Activated CD4-positive, alpha-beta T cell treated with anti-CD3 and anti-CD28 coated beads, Interleukin-2, amount 50 U/mL, for 1 hour (primary cell): Measurements from ENCODE around the gene RUNX1.

Experiments used
- DNase-seq: peaks from one replicate; pipeline ENCODE4 v3.0.0-alpha.2; 2020

The RUNX1 gene

GRCh38 chr21:34797921-34798535, 251.1 kb downstream of the RUNX1 start:
- no peak for DNase-seq

GRCh38 chr21:34797201-34797525, 251.9 kb downstream of the RUNX1 start:
- no peak for DNase-seq

DNA sequence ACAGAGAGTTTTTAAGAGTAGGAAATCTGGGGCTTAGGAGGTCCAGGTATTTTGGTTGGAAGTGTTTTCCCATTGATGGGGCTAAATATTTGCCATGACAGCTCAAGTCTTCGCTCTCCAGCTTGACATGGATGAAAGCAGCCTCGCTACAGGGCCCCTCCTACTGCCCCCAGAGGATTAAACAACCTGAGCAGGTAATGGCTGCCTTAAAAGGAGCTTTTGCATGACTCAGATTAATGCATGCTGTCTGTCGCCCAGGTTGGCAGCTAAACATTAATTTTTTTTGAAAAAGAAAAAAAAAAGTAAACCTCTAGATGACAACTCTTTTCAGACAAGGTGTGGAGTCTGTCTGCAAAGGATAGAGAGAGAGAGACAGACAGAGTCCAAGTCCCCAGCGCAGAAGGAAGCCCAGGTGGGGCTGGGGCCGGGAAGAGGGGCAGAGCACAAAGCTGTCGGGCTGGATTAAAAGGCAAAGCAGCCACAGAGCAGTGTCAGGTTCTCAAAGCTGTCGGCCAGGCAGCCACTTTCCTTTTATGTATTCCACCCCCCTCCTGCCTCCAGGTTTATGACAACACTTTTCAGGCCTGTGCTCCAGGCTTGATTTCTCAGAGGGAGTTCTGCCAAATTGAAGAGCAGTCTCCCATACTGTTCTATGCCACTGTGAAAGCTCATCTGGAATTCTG, 252.4 kb downstream of the RUNX1 start:
- DNase-seq, result no peak

DNA sequence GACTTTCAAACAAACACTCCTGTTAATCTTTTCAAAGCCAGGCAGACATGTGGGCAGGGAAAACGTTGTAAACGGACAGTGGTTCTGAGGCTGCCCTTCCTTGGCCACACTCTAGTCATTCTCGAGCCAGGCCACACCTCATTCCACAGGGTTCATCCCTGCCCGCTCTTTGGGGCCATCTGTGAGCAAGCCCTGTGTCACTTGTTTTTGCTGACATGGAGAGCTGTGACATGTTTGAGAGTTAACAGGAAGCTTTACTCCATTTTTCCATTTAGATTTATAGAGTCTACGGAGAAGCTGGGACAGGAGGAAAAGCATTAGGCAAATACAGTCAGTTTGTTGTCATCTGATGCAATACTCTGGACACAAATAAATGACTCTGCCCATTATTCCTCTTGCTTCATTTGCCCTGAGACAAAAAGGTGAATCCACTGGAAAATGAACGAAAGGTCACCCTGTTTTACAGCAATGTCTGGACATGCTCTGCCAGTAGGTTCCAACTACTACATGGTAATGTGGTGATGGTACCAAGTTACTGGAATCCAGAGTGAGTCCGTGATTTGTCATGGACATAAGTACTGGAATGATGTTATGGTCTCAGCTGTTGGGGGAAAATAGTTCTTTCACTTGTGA, 253.4 kb downstream of the RUNX1 start:
- DNase-seq, result no peak

DNA sequence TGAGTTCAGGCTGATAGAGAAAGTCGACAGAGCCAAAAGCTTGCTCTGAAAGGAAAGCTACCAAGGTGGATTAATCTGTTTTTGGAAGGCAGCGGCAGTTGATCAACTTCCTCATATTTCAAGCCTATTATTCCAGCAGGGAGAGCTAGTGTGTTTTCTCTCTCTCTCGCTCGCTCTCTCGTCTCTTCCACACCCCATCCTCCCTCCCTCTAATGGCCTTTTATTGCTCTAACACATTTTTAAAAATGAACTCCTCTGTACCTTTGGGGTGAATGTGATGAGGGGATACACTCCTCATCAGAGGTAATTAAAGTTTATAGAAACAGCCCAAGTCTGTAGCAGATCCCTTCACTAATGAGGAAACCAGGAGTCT, 253.9 kb downstream of the RUNX1 start:
- no peak for DNase-seq

DNA sequence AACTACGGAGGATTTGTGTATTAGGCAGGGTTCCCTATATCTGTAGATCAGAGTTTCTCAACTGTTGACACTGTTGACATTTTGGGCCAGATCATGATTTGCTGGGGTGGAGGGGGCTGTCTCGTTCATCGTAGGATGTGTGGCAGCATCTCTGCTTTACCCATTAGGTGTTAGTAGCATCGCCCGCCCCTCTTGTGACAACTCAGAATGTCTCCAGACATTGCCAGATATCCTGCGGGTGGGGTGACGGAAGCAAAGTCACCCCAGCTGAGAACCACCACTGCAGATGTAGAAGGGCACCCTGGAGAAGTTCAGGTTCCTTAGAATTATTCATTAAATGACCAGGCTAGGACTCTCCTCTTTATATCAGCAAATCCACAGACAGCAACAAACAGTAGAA, 254.4 kb downstream of the RUNX1 start:
- DNase-seq, result no peak

- DNase-seq, result no peak
These were observed 255.6 kb downstream of the RUNX1 start for GRCh38 chr21:34793471-34793870.

DNA sequence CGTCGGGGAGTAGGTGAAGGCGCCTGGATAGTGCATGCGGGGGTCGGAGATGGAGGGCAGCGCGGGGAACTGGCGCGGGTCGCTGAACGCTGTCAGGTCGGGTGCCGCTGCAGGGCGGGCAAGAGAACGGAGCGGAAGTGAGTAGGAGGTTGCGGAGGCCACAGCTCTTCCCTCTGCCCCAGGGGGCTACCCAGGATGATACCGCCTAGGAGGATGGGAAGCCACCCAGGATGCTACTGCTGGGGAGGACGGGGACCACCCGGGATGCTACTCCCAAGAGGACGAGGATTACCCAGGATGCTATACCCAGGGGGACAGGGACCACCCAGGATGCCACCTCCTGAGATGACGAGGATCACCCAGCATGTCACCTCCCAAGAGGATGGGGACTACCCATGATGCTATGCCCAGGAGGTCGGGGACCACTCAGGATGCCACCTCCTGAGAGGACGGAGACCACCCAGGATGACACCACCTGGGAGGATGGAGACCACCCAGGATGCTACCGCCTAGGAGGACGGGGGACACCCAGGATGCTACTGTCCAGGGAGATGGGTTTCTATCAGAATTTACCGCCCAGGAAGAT, 256.5 kb downstream of the RUNX1 start:
- no peak for DNase-seq

DNA sequence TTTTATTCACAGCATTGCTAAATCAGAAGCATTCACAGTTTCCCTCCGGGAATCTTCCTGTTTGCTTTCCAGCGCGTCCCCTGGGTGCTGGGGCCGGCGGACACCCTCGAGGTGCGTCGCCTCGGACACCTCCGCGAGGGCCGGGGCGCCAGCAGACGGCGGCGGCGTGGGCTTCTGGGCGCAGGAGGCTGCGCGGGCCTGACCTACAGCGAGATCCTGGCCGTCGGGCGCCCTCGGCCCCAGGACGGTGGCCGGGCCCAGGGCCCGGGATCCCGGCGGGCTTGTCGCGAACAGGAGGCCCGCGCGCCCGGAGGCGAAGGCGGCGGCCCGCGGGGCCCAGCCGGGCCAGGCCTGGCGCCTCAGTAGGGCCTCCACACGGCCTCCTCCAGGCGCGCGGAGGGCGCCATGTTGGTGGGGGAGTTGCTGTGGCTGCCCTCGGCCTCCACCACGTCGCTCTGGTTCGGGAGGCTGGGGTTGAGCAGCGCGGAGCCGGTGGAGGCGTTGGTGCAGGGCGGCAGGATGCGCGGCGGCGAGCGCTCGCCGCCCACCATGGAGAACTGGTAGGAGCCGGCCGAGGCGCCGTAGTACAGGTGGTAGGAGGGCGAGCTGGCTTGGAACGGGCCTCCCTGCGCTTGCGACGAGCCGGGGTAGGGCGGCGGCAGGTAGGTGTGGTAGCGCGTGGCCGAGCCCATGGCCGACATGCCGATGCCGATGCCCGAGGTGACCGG, 257.2 kb downstream of the RUNX1 start:
- DNase-seq, result no peak

GRCh38 chr21:34790834-34791233, 258.3 kb downstream of the RUNX1 start:
- no peak for DNase-seq

- DNase-seq, result no peak
These were observed 258.8 kb downstream of the RUNX1 start for GRCh38 chr21:34790341-34790740.

DNA sequence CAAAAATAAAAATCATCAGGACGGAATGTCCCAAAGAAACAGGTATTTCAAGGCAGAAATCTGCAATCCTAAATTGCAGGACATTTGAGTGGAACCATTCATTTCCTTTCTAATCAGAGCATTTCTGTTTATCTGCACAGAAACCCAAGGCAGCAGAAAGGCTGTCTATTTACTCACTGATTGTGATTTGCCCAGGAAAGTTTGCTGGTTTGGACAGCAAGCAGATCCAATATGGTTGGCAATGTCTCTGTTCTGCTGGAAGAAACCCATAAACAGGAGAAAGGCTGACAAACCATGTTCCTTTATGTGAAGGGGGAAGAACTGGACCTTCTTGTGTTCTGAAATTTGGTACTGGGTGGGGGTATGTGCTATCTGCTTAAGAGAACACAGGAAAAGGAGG, 260.2 kb downstream of the RUNX1 start:
- DNase-seq, result no peak

- no peak for DNase-seq
These were observed 265.3 kb downstream of the RUNX1 start for GRCh38 chr21:34783815-34784214.

- DNase-seq, result no peak
These were observed 266.4 kb downstream of the RUNX1 start for GRCh38 chr21:34782506-34783360.

GRCh38 chr21:34781526-34781925, 267.6 kb downstream of the RUNX1 start:
- no peak for DNase-seq

GRCh38 chr21:34779860-34780259, 269.2 kb downstream of the RUNX1 start:
- DNase-seq, result no peak

- no peak for DNase-seq
These were observed 273.3 kb downstream of the RUNX1 start for GRCh38 chr21:34775793-34776192.

DNA sequence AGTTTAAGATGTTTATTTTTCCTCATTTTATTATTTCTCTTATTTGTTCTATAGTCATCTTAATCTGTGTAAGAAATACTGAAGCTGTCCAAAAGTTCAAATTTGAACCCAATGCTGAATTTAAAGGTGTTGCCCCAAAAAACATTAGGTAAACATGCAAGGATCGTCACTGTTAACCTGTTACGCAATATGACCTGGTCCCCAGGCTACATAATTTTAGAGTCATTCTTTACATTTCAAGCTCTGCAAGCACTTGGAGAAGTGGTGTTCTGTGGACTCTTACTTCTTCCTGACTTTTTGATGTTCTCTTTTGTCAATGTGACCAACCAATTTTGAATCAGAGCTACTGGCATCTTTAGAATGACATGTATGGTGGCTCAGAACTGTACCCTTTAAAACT, 274.4 kb downstream of the RUNX1 start:
- no peak for DNase-seq

DNA sequence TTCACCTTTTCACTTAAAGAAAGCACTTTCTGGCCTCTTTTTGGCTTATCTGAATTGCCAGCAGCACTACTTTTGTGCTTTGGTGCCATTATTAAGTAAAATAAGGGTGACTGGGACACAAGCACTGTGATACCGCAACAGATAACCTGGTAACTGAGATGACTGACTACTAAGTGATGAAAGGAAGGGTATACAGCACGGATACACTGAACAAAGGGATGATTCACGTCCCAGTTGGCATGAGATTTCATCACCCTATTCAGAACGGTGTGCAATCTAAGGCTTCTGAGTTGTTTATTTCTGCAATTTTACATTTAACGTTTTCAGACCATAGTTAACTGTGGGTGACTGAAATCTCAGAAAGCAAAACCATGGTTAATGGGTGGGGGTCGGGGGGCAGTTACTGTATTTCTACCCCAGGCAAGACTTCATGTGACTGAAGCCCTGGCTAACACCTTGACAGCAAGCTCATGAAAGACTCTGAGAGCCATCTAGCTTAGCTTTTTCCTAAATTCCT, 277.5 kb downstream of the RUNX1 start:
- DNase-seq, result no peak

- DNase-seq, result no peak
These were observed 278.5 kb downstream of the RUNX1 start for GRCh38 chr21:34770576-34770975.

- no peak for DNase-seq
These were observed 280.8 kb downstream of the RUNX1 start for GRCh38 chr21:34768326-34768725.

DNA sequence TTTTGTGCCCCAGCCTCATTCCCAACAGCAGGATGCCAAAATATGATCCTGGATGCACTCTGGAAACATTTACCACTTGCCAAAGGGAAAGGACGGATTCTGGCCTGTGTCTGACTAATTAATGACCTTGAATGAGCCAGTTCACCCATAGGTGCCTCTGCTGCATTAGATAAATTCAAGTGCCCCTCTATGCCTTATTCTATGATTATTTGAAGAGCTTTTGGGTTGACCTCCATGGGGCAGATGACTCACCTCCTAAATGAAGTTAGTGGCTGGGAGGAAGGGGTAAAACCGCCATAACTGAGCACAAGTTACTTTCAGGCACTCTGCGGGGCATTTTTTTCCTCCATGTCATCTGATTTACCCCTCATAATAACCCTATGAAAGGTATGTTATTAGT, 282.2 kb downstream of the RUNX1 start:
- no peak for DNase-seq
